GM12892 (cell line): ENCODE results near the gene SMARCB1.

ENCODE experiments used
- POLR2A ChIP-seq: IDR thresholded peaks from 2 replicates; pipeline ENCODE4 v1.6.1; 2011; ENCODE audit warnings: low read depth, low read length, control low read depth
- POLR2AphosphoS5 ChIP-seq: IDR thresholded peaks from 2 replicates; pipeline ENCODE4 v1.6.1; 2011; ENCODE audit warnings: low read depth, low read length, control low read depth
- TAF1 ChIP-seq: IDR thresholded peaks from 2 replicates; pipeline ENCODE4 v1.6.1; 2011; ENCODE audit warnings: low read depth, mild to moderate bottlenecking, control low read depth, low read length, borderline replicate concordance

DNA sequence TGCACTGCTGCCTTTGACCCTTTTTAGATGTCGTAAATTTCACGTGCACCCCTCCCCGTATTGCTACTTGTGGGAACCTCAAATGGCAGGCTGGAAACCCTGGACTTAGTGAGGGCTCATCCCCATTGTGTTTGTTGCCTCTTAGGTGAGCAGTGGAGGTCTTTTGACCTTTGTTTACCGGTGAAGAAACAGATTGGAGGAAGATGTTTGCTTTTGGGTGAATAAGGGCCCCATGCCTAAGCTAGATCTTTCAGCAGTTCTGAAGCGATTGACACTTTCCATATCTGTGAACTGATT lies 782 bp downstream of the SMARCB1 start:
- TF ChIP-seq POLR2AphosphoS5 (no peak), POLR2A (no peak), TAF1 (no peak)
